ENCODE measurements around the gene CAVIN2. TPM values are rescaled to one million over a fixed set of nuclear protein-coding genes. Genes with fewer than 3 reads are reported as not detected.

CAVIN2 gene
- polyA plus RNA-seq, 1 of the 3 experiments (the other 2 are of a cell fraction): 1.5 TPM

GRCh38 chr2:191885098-191885497, 38.2 kb upstream of the CAVIN2 start:
- Histone ChIP-seq H3K27ac (ENCODE audit: low read depth in 2 of 2, low read length in 1 of 2) (no peak overlapping the region), H3K9me2 (no peaks in the 10 kb centered on the region), H3K79me2 (ENCODE audit: insufficient read depth) (no peaks in the 10 kb centered on the region), H3K4me2 (no peak overlapping the region), H3K4me3 (ENCODE audit: low read depth in 2 of 2, low read length in 1 of 2) (no peak overlapping the region), H3K9ac (no peak overlapping the region), H3K4me1 (ENCODE audit: control insufficient read depth in 1 of 2, insufficient read depth in 2 of 2, low read depth in 1 of 2, low read length in 1 of 2) (no peaks in the 10 kb centered on the region), H4K20me1 (ENCODE audit: insufficient read depth) (no peaks in the 10 kb centered on the region), H3K27me3 (ENCODE audit: insufficient read depth) (no peaks in the 10 kb centered on the region), H3K36me3 (replicated peaks in 1 of 2; ENCODE audit: control insufficient read depth in 1 of 2, insufficient read depth in 2 of 2, low read length in 1 of 2) (no peaks in the 10 kb centered on the region), H3F3A (replicated peaks; ENCODE audit: insufficient read depth) (no peaks in the 10 kb centered on the region), H3K9me3 (no peaks in the 10 kb centered on the region), H2AFZ (ENCODE audit: low read depth) (no peak overlapping the region)
- TF ChIP-seq RXRA (IDR thresholded peaks at IDR 0.05; ENCODE audit: borderline replicate concordance, low read depth) (no peak), SIN3A (IDR thresholded peaks at IDR 0.05; ENCODE audit: borderline replicate concordance, low read depth, low read length) (no peak), POLR2AphosphoS5 (IDR thresholded peaks at IDR 0.05; ENCODE audit: low read depth, low read length) (no peak), RAD21 (IDR thresholded peaks at IDR 0.05; ENCODE audit: low read length) (no peak), GATA2 (CRISPR knock-in tag; IDR thresholded peaks at IDR 0.05) (no peak), FOSL2 (IDR thresholded peaks at IDR 0.05; ENCODE audit: borderline replicate concordance, low read depth) (no peak), USF1 (IDR thresholded peaks at IDR 0.05; ENCODE audit: borderline replicate concordance, low read depth) (no peak), CTCF (IDR thresholded peaks at IDR 0.05) (no peak), JUND (IDR thresholded peaks at IDR 0.05) (no peak)
- TF ChIP-seq, protein P1, sequence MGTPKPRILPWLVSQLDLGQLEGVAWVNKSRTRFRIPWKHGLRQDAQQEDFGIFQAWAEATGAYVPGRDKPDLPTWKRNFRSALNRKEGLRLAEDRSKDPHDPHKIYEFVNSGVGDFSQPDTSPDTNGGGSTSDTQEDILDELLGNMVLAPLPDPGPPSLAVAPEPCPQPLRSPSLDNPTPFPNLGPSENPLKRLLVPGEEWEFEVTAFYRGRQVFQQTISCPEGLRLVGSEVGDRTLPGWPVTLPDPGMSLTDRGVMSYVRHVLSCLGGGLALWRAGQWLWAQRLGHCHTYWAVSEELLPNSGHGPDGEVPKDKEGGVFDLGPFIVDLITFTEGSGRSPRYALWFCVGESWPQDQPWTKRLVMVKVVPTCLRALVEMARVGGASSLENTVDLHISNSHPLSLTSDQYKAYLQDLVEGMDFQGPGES (IDR thresholded peaks at IDR 0.05; ENCODE audit: low read depth, low read length): no peak
- TF ChIP-seq, protein P2, sequence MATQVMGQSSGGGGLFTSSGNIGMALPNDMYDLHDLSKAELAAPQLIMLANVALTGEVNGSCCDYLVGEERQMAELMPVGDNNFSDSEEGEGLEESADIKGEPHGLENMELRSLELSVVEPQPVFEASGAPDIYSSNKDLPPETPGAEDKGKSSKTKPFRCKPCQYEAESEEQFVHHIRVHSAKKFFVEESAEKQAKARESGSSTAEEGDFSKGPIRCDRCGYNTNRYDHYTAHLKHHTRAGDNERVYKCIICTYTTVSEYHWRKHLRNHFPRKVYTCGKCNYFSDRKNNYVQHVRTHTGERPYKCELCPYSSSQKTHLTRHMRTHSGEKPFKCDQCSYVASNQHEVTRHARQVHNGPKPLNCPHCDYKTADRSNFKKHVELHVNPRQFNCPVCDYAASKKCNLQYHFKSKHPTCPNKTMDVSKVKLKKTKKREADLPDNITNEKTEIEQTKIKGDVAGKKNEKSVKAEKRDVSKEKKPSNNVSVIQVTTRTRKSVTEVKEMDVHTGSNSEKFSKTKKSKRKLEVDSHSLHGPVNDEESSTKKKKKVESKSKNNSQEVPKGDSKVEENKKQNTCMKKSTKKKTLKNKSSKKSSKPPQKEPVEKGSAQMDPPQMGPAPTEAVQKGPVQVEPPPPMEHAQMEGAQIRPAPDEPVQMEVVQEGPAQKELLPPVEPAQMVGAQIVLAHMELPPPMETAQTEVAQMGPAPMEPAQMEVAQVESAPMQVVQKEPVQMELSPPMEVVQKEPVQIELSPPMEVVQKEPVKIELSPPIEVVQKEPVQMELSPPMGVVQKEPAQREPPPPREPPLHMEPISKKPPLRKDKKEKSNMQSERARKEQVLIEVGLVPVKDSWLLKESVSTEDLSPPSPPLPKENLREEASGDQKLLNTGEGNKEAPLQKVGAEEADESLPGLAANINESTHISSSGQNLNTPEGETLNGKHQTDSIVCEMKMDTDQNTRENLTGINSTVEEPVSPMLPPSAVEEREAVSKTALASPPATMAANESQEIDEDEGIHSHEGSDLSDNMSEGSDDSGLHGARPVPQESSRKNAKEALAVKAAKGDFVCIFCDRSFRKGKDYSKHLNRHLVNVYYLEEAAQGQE (IDR thresholded peaks at IDR 0.05; ENCODE audit: low read depth, low read length): no peak
- TF ChIP-seq, protein P3, sequence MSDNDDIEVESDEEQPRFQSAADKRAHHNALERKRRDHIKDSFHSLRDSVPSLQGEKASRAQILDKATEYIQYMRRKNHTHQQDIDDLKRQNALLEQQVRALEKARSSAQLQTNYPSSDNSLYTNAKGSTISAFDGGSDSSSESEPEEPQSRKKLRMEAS (IDR thresholded peaks at IDR 0.05; ENCODE audit: low read depth): no peak
- POLR2A ChIA-PET: no interaction called here
- no peak for DNase-seq
- CTCF ChIA-PET: no interaction called here
- 92% methylated on average over 1 of the region's 1 CpG for WGBS (ENCODE audit: low lambda C conversion rate)

Data from SK-N-SH (cell line).